NCI-H524 treated with DMSO at 0.1 percent for 48 hours (cell line): ENCODE results near the gene NRF1.
A peak's percentile ranks its signal among the peaks of the same experiment; 100 is the strongest.
"Not testable (repeated sequence)": the region's sequence is repeated elsewhere in the genome, so short reads cannot be mapped to it uniquely, and the experiment has no call there.

Source experiments
- DNase-seq: peaks from one replicate; lab custom pipeline; 2025; lab: John Stamatoyannopoulos, UW

Gene NRF1

GRCh38 chr7:129782818-129783583 lies 171.5 kb downstream of the NRF1 start:
- no peak for DNase-seq

GRCh38 chr7:129783584-129783919 lies 172.0 kb downstream of the NRF1 start:
- DNase-seq = no peak

GRCh38 chr7:129784437-129784782 lies 172.9 kb downstream of the NRF1 start:
- no peak for DNase-seq

- DNase-seq = no peak
Measured at GRCh38 chr7:129784783-129785684, 173.5 kb downstream of the NRF1 start.

- DNase-seq = no peak
Measured at GRCh38 chr7:129785685-129786514, 174.4 kb downstream of the NRF1 start.

GRCh38 chr7:129786825-129787563 lies 175.5 kb downstream of the NRF1 start:
- peak; percentile 69 for DNase-seq

- DNase-seq = no peak
Measured at GRCh38 chr7:129789000-129789399, 177.5 kb downstream of the NRF1 start.

- peak; percentile 70 for DNase-seq
Measured at GRCh38 chr7:129789652-129790051, 178.1 kb downstream of the NRF1 start.

GRCh38 chr7:129790136-129790535 lies 178.6 kb downstream of the NRF1 start:
- no peak for DNase-seq

- DNase-seq = no peak
Measured at GRCh38 chr7:129792721-129793120, 181.2 kb downstream of the NRF1 start.

GRCh38 chr7:129793506-129794310 lies 182.2 kb downstream of the NRF1 start:
- no peak for DNase-seq

- DNase-seq = not testable (repeated sequence)
Measured at GRCh38 chr7:129794461-129794860, 182.9 kb downstream of the NRF1 start.

- DNase-seq = no peak
Measured at GRCh38 chr7:129796186-129796775, 184.8 kb downstream of the NRF1 start.

GRCh38 chr7:129797214-129797789 lies 185.8 kb downstream of the NRF1 start:
- DNase-seq = no peak

GRCh38 chr7:129798616-129799349 lies 187.3 kb downstream of the NRF1 start:
- DNase-seq = no peak

GRCh38 chr7:129799350-129799955 lies 187.9 kb downstream of the NRF1 start:
- no peak for DNase-seq

GRCh38 chr7:129800901-129801300 lies 189.4 kb downstream of the NRF1 start:
- no peak for DNase-seq

- no peak for DNase-seq
Measured at GRCh38 chr7:129801882-129802281, 190.4 kb downstream of the NRF1 start.

GRCh38 chr7:129803546-129804081 lies 192.1 kb downstream of the NRF1 start:
- DNase-seq = no peak
